ENCODE measurements around the gene CDK6. TPM values are rescaled to one million over a fixed set of nuclear protein-coding genes. Genes with fewer than 3 reads are reported as not detected.

Gene CDK6
- total RNA-seq, 6 experiments from 2014 or later: 6.9 to 23.7 (median 17.0) TPM

GRCh38 chr7:92622685-92623084, 213.7 kb downstream of the CDK6 start:
- H3K9me3 ChIP-seq: no peaks in the 10 kb centered on the region
- whole genome bisulfite sequencing (ENCODE audit: insufficient coverage, low coverage, low lambda C conversion rate, missing lambda C conversion rate): 73% methylated on average over 3 of the region's 3 CpGs
- TF ChIP-seq POLR2A (IDR thresholded peaks at IDR 0.05) (no peak), CTCF (IDR thresholded peaks at IDR 0.05) (no peak)
- DNase-seq: no peak
- no peak overlapping the region for H3K4me3 ChIP-seq
- no peak overlapping the region for H3K27ac ChIP-seq
- H3K36me3 ChIP-seq: no peaks in the 10 kb centered on the region
- no peak for ATAC-seq
- no peaks in the 10 kb centered on the region for H3K27me3 ChIP-seq
- H3K4me1 ChIP-seq: peaks cover 0 to 3% (median 0%) of the 10 kb centered on the region in 4 donors
- intact Hi-C loops (cut with DNase I): loop anchor here in 1 of 2 donors (10.0 kb wide), 1 partner anchor 212 kb away; the partner anchor contains the start of gene CDK6

- H3K4me3 ChIP-seq: no peak overlapping the region
- no peaks in the 10 kb centered on the region for H3K27me3 ChIP-seq
- no peaks in the 10 kb centered on the region for H3K9me3 ChIP-seq
- 74% methylated on average over 2 of the region's 2 CpGs for WGBS (ENCODE audit: insufficient coverage, low coverage, low lambda C conversion rate, missing lambda C conversion rate)
- intact Hi-C loops (cut with DNase I): loop anchor here in 1 of 2 donors (10.0 kb wide), 1 partner anchor 213 kb away; the partner anchor contains the start of gene CDK6
- peaks cover 0 to 4% (median 0%) of the 10 kb centered on the region in 4 donors for H3K36me3 ChIP-seq
- peaks cover 0 to 3% (median 0%) of the 10 kb centered on the region in 4 donors for H3K4me1 ChIP-seq
- ATAC-seq (no peak), DNase-seq (no peak)
- H3K27ac ChIP-seq: no peak overlapping the region
- TF ChIP-seq CTCF (IDR thresholded peaks at IDR 0.05) (no peak), POLR2A (IDR thresholded peaks at IDR 0.05) (no peak)
Observed at GRCh38 chr7:92622030-92622429, 214.3 kb downstream of the CDK6 start.

- ATAC-seq (peak in 2 of 4 donors; percentile 21), DNase-seq (no peak)
- Histone ChIP-seq H3K27ac (no peak overlapping the region), H3K36me3 (peaks cover 0 to 9% (median 0%) of the 10 kb centered on the region in 4 donors), H3K9me3 (no peaks in the 10 kb centered on the region), H3K4me3 (no peak overlapping the region), H3K27me3 (no peaks in the 10 kb centered on the region), H3K4me1 (peaks cover 0 to 3% (median 0%) of the 10 kb centered on the region in 4 donors)
- intact Hi-C loops (cut with DNase I): loop anchor here in 1 of 2 donors (10.0 kb wide), 1 partner anchor 213 kb away; the partner anchor contains the start of gene CDK6
- WGBS (ENCODE audit: insufficient coverage, low coverage, low lambda C conversion rate, missing lambda C conversion rate): 52% methylated on average over 2 of the region's 2 CpGs
- TF ChIP-seq CTCF (IDR thresholded peaks at IDR 0.05) (no peak), POLR2A (IDR thresholded peaks at IDR 0.05) (no peak)
Observed at GRCh38 chr7:92621561-92622023, 214.8 kb downstream of the CDK6 start.

- no peaks in the 10 kb centered on the region for H3K27me3 ChIP-seq
- TF ChIP-seq CTCF (IDR thresholded peaks at IDR 0.05) (peak; percentile 68 to 95 (median 81)), POLR2A (IDR thresholded peaks at IDR 0.05) (no peak)
- ATAC-seq (peak; percentile 94 to 98 (median 97)), DNase-seq (peak in 2 of 3 donors; percentile 49 to 65)
- 11% methylated on average over 3 of the region's 3 CpGs for WGBS (ENCODE audit: insufficient coverage, low coverage, low lambda C conversion rate, missing lambda C conversion rate)
- H3K27ac ChIP-seq: no peak overlapping the region
- no peaks in the 10 kb centered on the region for H3K9me3 ChIP-seq
- peaks cover 0 to 10% (median 0%) of the 10 kb centered on the region in 4 donors for H3K36me3 ChIP-seq
- intact Hi-C loops (cut with DNase I): loop anchor here in 1 of 2 donors (10.0 kb wide), 1 partner anchor 214 kb away; the partner anchor contains the start of gene CDK6
- peaks cover 0 to 3% (median 0%) of the 10 kb centered on the region in 4 donors for H3K4me1 ChIP-seq
- no peak overlapping the region for H3K4me3 ChIP-seq
Observed at GRCh38 chr7:92621026-92621540, 215.3 kb downstream of the CDK6 start.

Measured in right lobe of liver (tissue), 6 donors.